ENCODE measurements around the gene CCDC97. TPM values are rescaled to one million over a fixed set of nuclear protein-coding genes. Genes with fewer than 3 reads are reported as not detected.

CCDC97 gene
- total RNA-seq, 1 donor from 2014 or later, result 15.5 TPM

DNA sequence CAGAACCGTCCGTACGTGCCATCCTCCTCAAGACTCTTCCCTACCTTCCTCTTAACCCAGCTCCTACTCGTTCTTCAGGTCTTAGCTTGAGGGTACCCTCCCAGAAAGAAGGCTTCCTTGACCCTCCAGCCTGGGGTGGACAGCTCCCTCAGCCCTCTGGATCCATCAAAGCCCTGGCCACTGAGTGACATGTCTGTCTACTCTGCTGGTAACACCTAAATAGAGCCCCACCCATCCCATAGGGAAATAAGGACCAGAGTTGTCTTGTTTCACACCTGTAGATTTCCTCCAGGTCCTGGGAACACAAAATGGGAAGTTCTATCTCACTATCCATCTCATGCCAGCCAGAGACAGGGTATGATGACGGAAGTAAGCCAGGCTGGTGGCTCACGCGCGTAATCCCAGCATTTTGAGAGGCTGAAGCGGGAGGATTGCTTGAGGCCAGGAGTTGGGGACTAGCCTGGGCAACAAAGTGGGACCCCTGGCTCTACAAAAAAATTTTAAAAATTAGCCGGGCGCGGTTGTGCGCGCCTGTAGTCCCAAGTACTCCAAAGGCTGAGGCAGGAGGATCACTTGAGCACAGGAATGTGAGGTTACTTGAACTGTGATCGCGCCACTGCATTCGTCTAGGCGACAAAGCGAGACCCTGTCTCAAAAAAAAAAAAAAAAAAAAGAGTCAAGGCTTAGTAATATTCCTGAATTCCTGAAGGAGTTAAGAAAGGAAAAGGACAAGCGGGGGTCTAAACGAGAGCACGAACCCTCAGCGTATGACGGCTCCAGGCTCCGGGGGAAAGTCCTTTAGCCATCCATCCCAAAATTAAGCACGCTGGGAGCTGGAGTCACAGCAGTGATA is 566 bp upstream of the CCDC97 start:
- Histone ChIP-seq H3K27me3 (ENCODE audit: low read depth) (no peaks in the 10 kb centered on the region), H3K36me3 (peaks cover 61% of the 10 kb centered on the region), H3K9me3 (replicated peaks) (no peaks in the 10 kb centered on the region), H3K4me3 (peak overlapping the region; percentile 83), H3K4me1 (peaks cover 67% of the 10 kb centered on the region), H3K27ac (replicated peaks) (peak overlapping the region; percentile 98)
- TF ChIP-seq, protein P1, sequence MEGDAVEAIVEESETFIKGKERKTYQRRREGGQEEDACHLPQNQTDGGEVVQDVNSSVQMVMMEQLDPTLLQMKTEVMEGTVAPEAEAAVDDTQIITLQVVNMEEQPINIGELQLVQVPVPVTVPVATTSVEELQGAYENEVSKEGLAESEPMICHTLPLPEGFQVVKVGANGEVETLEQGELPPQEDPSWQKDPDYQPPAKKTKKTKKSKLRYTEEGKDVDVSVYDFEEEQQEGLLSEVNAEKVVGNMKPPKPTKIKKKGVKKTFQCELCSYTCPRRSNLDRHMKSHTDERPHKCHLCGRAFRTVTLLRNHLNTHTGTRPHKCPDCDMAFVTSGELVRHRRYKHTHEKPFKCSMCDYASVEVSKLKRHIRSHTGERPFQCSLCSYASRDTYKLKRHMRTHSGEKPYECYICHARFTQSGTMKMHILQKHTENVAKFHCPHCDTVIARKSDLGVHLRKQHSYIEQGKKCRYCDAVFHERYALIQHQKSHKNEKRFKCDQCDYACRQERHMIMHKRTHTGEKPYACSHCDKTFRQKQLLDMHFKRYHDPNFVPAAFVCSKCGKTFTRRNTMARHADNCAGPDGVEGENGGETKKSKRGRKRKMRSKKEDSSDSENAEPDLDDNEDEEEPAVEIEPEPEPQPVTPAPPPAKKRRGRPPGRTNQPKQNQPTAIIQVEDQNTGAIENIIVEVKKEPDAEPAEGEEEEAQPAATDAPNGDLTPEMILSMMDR (IDR thresholded peaks at IDR 0.05; ENCODE audit: borderline replicate concordance), result no peak
- intact Hi-C loops (cut with micrococcal nuclease), result no loop called here
- DNase-seq, result no peak

DNA sequence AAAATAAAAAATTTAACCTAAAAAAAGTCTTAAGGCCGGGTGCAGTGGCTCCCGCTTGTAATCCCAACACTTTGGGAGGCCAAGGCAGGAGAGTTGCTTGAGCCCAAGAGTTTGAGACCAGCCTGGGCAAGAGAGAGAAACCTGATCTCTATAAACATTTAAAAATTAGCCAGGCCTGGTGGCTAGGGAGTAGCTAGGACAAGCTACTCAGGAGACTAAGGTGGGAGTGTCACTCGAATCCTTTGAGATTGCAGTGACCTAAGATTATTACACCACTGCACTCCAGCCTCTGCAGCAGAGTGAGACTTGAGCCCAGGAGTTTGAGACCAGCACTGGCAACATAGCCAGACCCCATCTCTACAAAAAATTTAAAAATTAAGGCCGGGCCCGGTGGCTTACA is 1.1 kb downstream of the CCDC97 start:
- Histone ChIP-seq H3K27ac (replicated peaks) (peak overlapping the region; percentile 98), H3K36me3 (peaks cover 55% of the 10 kb centered on the region), H3K4me3 (peak overlapping the region; percentile 83), H3K27me3 (ENCODE audit: low read depth) (no peaks in the 10 kb centered on the region), H3K9me3 (replicated peaks) (no peaks in the 10 kb centered on the region), H3K4me1 (peaks cover 54% of the 10 kb centered on the region)
- TF ChIP-seq, protein P1 (IDR thresholded peaks at IDR 0.05; ENCODE audit: borderline replicate concordance), result no peak
- intact Hi-C loops (cut with micrococcal nuclease), result no loop called here
- DNase-seq, result no peak

DNA sequence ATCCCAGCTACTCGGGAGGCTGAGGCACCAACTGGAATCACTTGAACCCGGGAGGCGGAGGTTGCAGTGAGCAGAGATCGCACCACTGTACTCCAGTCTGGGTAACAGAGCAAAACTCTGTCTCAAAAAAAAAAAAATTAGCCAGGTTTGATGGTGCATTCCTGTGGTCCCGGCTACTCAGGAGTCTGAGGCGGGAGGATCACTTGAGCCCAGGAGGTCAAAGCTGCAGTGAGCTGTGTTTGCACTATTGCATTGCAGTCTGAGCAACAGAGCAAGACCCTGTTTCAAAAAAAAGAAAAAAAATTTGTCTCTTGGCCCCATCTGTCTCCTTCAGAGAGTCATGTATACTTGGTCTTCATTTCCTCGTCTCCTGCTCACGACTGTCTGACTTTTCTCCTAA is 1.6 kb downstream of the CCDC97 start:
- TF ChIP-seq, protein P1 (IDR thresholded peaks at IDR 0.05; ENCODE audit: borderline replicate concordance), result no peak
- H3K4me1 ChIP-seq, result peaks cover 51% of the 10 kb centered on the region
- H3K36me3 ChIP-seq, result peaks cover 55% of the 10 kb centered on the region
- no peak for DNase-seq
- H3K4me3 ChIP-seq, result peak overlapping the region; percentile 83
- intact Hi-C loops (cut with micrococcal nuclease), result no loop called here
- no peaks in the 10 kb centered on the region for H3K27me3 ChIP-seq (ENCODE audit: low read depth)
- H3K27ac ChIP-seq (replicated peaks), result no peak overlapping the region
- H3K9me3 ChIP-seq (replicated peaks), result no peaks in the 10 kb centered on the region

DNA sequence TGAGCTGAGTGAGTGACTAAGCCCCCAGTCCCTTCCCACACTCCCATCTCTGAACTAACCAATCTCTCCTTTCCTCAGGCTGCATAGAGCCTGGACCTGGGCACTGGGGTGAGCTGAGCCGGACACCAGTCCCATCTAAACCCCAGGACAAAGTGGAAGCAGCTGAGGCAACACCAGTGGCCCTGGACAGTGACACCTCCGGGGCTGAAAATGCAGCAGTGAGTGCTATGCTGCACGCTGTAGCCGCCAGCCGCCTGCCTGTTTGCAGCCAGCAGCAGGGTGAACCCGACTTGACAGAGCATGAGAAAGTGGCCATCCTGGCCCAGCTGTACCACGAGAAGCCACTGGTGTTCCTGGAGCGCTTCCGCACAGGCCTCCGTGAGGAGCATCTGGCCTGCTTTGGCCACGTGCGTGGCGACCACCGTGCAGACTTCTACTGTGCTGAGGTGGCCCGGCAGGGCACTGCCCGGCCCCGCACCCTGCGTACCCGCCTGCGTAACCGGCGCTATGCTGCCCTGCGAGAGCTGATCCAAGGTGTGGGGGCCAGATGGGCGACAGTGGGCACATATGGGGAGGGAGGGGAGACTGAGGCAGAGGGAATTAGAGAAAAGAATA is 6.4 kb downstream of the CCDC97 start:
- H3K27ac ChIP-seq (replicated peaks), result no peak overlapping the region
- TF ChIP-seq, protein P1 (IDR thresholded peaks at IDR 0.05; ENCODE audit: borderline replicate concordance), result no peak
- H3K9me3 ChIP-seq (replicated peaks), result no peaks in the 10 kb centered on the region
- H3K4me3 ChIP-seq, result no peak overlapping the region
- H3K27me3 ChIP-seq (ENCODE audit: low read depth), result no peaks in the 10 kb centered on the region
- intact Hi-C loops (cut with micrococcal nuclease), result no loop called here
- H3K36me3 ChIP-seq, result peaks cover 84% of the 10 kb centered on the region
- no peak for DNase-seq
- H3K4me1 ChIP-seq, result peaks cover 17% of the 10 kb centered on the region

DNA sequence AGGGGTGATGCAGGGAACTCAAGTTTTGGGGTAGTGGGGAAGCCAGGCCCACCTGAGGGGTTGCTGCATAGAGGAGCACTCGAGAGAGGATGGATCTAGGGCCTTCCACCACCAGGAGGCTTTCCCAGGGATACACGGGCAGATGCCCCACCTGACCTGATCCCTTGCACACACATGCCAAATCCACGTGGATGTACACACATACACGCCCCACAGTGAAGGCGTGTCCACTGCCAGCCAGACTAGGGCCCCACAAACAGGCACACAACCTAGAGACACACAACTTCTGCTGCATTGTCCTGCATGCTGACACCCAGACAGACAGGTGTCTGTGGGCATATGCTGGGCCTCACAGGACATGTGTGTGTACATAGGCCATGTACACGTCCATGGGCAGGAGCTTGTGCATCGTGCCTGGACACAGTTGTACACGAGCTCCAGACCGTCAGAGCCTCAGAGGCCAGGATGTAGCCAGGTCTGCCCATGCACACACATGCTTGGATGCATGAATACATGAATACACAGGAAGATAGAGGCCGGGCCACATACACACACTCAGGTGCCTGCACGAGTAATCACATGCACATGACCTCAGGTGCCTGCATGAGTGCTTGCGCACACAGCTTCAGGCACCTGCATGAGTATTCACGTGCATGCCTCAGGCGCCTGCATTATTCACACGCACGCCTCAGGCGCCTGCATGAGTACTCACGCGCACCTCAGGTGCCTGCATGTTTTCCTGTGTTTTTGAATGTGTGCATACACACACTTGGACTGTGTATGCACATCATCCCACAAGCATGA is 8.9 kb downstream of the CCDC97 start:
- TF ChIP-seq, protein P1 (IDR thresholded peaks at IDR 0.05; ENCODE audit: borderline replicate concordance), result no peak
- peaks cover 33% of the 10 kb centered on the region for H3K4me1 ChIP-seq

More for the DNA sequence above, 8.9 kb downstream of the CCDC97 start:
- Histone ChIP-seq H3K9me3 (replicated peaks) (no peaks in the 10 kb centered on the region), H3K27me3 (ENCODE audit: low read depth) (no peaks in the 10 kb centered on the region), H3K36me3 (peaks cover 64% of the 10 kb centered on the region), H3K27ac (replicated peaks) (no peak overlapping the region), H3K4me3 (no peak overlapping the region)
- intact Hi-C loops (cut with micrococcal nuclease), result no loop called here
- DNase-seq, result no peak
